Activated naive CD4-positive, alpha-beta T cell treated with anti-CD3 and anti-CD28 coated beads for 36 hours (primary cell): ENCODE data around the gene EIF2A. TPM values are rescaled to one million over a fixed set of nuclear protein-coding genes. Genes with fewer than 3 reads are reported as not detected.
"Not testable (repeated sequence)": the region's sequence is repeated elsewhere in the genome, so short reads cannot be mapped to it uniquely, and the experiment has no call there.

ENCODE experiments used
- CTCF ChIA-PET: fragments of 350-600 bp; sonication (Branson Sonifier 250); formaldehyde crosslinking; loops from one replicate; lab custom pipeline; 2021; ENCODE audit warnings: antibody characterized with exemption; lab: Charles Lee
- DNase-seq: peaks from one replicate; pipeline ENCODE4 v3.0.0-alpha.2; 2020
- H3K27ac Mint-ChIP-seq: one replicate; pipeline ENCODE4 v1.8.0; 2021; ENCODE audit warnings: mild to moderate bottlenecking, mixed read lengths
- H3K27me3 Mint-ChIP-seq: one replicate; pipeline ENCODE4 v1.8.0; 2021; ENCODE audit warnings: low read depth, mixed read lengths
- H3K36me3 Mint-ChIP-seq: one replicate; pipeline ENCODE4 v1.8.0; 2021; ENCODE audit warnings: low read depth, mixed read lengths
- H3K4me1 Mint-ChIP-seq: one replicate; pipeline ENCODE4 v1.8.0; 2021; ENCODE audit warnings: low read depth, mixed read lengths
- H3K4me3 Mint-ChIP-seq: one replicate; pipeline ENCODE4 v1.8.0; 2021; ENCODE audit warnings: mild to moderate bottlenecking, moderate library complexity, mixed read lengths
- H3K9me3 Mint-ChIP-seq: one replicate; pipeline ENCODE4 v1.8.0; 2021; ENCODE audit warnings: mixed read lengths
- intact Hi-C: fragments of 100-400 bp; cut with micrococcal nuclease; formaldehyde crosslinking; loops from one replicate; pipeline ENCODE4 v1.15.1; 2023
- total RNA-seq, 2 experiments: library from RNA; stranded (reverse); gene quantifications; one replicate each; pipeline ENCODE4 v1.2.3, GENCODE V29; 2021

Gene EIF2A
- total RNA-seq, 2 experiments from 2014 or later: 133 to 135 TPM

DNA sequence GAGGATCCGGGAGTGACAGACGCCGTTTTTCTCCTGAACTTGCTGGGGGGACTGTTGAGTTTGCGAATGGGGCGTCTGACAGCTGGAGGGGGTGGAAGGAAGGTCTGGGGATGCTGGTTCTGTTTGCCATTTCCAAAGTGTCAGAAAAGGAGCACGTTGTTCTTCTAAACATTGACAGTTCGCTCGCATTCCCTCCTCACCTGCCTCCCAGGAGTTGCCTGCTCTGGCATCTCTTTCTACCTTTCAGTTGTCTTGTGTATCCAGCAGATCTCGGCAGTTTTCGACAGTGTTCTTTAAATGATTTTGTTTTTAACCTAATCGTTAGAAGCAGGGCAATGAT lies 57.4 kb downstream of the EIF2A start:
- no peaks in the 10 kb centered on the region for H3K9me3 Mint-ChIP-seq
- H3K27ac Mint-ChIP-seq: peak overlapping the region; percentile 97
- H3K4me1 Mint-ChIP-seq: peaks cover 64% of the 10 kb centered on the region
- CTCF ChIA-PET: no interaction called here
- no peaks in the 10 kb centered on the region for H3K27me3 Mint-ChIP-seq
- H3K36me3 Mint-ChIP-seq: peaks cover 35% of the 10 kb centered on the region
- H3K4me3 Mint-ChIP-seq: peak overlapping the region; percentile 96
- no peak for DNase-seq
- intact Hi-C loops: loop anchor here (1.0 to 5.0 kb wide), 11 partner anchors 21 to 1588 kb away; partner anchors contain the start of genes EIF2A, ERICH6, MED12L and RNF13

DNA sequence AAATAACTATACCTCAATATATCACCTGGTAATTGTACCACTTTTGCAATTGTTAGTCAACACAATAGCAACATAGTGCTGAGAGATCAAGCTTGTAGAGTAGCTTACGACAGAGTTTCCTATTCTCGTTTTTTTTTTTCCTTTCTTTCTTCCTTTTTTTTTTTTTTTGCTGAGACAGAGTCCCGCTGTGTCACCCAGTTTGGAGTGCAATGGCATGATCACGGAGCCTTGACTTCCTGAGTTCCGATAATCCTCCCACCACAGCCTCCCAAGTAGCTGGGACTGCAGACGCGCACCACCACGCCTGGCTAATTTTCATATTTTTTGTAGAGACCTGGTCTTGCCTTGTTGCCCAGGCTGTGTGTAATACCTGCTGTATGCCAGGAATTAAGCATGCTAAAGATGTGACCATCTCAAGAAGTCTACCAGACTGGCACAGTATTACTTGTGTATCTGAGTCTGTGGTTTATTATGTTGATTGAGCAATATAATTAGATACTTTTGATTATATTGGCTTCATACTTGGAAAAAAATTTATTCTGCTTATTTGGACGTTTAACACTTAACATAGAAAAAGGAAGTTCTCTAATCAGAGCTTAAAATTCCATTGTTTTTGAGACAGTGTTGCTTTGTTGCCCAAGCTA lies 59.5 kb downstream of the EIF2A start:
- Mint-ChIP-seq H3K27ac (peak overlapping the region; percentile 39), H3K4me1 (peaks cover 70% of the 10 kb centered on the region), H3K27me3 (no peaks in the 10 kb centered on the region), H3K4me3 (peak overlapping the region; percentile 50), H3K9me3 (no peaks in the 10 kb centered on the region), H3K36me3 (peaks cover 36% of the 10 kb centered on the region)
- DNase-seq: no peak
- intact Hi-C loops: no loop called here
- CTCF ChIA-PET: no interaction called here

DNA sequence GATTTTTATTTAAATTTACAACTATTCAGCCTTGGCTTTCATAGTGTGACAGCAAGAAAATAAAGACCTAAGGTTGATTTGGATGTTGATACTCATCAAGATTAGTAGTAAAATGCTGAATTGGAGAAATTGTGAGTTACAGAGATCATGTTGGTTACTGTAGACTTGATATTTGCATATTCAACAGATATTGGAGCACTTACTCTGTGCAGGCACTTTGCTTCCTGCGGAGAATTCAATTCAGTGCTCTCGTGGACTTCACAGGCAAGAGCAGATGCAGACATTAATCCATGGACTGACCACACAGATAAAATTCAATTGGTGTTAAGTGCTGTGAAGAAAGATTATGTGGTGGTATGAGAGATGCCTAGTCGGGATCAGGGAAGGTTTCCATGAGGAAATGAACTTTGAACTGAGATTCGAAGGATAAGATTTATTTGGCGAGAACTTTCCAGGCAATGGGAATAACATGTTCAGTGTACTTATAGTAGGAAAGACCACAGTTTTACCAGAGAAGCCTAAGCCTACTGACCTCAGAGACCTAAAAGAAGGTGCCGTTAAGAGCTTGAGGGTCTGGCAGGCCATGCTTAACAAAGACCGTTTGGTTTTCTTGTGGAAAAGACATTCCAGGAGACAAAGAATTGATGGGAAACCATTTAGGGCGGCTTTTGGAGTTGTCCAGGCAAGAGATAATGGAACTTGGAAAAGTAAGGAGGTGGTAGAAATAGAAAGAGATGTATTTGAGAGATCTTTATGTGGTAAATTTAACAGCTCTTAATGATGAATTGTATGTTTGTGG lies 60.9 kb downstream of the EIF2A start:
- H3K27me3 Mint-ChIP-seq: no peaks in the 10 kb centered on the region
- DNase-seq: no peak
- peaks cover 64% of the 10 kb centered on the region for H3K4me1 Mint-ChIP-seq
- CTCF ChIA-PET: interaction anchor here (1.4 kb wide), 1 partner anchor 63 kb away, joined by 5 read pairs; no protein-coding TSS in a partner anchor
- no peaks in the 10 kb centered on the region for H3K9me3 Mint-ChIP-seq
- no peak overlapping the region for H3K27ac Mint-ChIP-seq
- H3K36me3 Mint-ChIP-seq: peaks cover 37% of the 10 kb centered on the region
- no peak overlapping the region for H3K4me3 Mint-ChIP-seq
- intact Hi-C loops: no loop called here

GRCh38 chr3:150609988-150610387 lies 63.4 kb downstream of the EIF2A start:
- DNase-seq: no peak
- intact Hi-C loops: loop anchor here (5.0 kb wide), 2 partner anchors 172 to 592 kb away; partner anchors contain the start of gene GPR171
- CTCF ChIA-PET: interaction anchor here (1.2 kb wide), 1 partner anchor 128 kb away, joined by 3 read pairs; no protein-coding TSS in a partner anchor

GRCh38 chr3:150610785-150611184 lies 64.2 kb downstream of the EIF2A start:
- Mint-ChIP-seq H3K27me3 (no peaks in the 10 kb centered on the region), H3K4me3 (no peak overlapping the region), H3K27ac (no peak overlapping the region), H3K4me1 (peaks cover 72% of the 10 kb centered on the region), H3K9me3 (peaks cover 3% of the 10 kb centered on the region), H3K36me3 (peaks cover 47% of the 10 kb centered on the region)
- CTCF ChIA-PET: interaction anchor here (1.2 kb wide), 1 partner anchor 127 kb away, joined by 3 read pairs; no protein-coding TSS in a partner anchor
- DNase-seq: no peak
- intact Hi-C loops: loop anchor here (5.0 kb wide), 2 partner anchors 172 to 592 kb away; partner anchors contain the start of gene GPR171

More at GRCh38 chr3:150609988-150610387, 63.4 kb downstream of the EIF2A start:
- Mint-ChIP-seq H3K9me3 (peaks cover 3% of the 10 kb centered on the region), H3K4me1 (peaks cover 79% of the 10 kb centered on the region), H3K4me3 (no peak overlapping the region), H3K36me3 (peaks cover 46% of the 10 kb centered on the region), H3K27ac (peak overlapping the region; percentile 76), H3K27me3 (no peaks in the 10 kb centered on the region)

DNA sequence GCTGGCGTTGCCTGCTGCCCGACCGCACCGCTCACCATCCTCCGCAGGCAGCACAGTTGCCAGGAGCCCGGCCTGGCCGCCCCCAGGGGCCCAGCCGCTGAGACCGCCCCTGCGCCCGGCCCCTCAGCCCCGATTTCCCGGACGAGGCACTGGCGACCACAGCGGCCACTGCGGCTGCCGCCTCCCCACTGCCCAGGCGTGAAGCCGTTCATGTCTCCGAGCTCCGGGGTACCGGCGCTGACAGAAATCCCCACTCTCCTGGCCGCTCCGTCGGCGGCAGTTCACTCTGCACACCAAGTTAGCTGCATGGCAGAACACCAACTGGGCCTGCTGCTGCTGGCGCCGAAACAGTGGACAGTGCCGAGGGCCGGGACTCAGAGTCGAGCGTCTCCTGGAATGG lies 65.1 kb downstream of the EIF2A start:
- no peak overlapping the region for H3K27ac Mint-ChIP-seq
- CTCF ChIA-PET: interaction anchor here (1.3 kb wide), 1 partner anchor 92 kb away, joined by 5 read pairs; the partner anchor contains the start of gene ERICH6

GRCh38 chr3:150612494-150612893 lies 65.9 kb downstream of the EIF2A start:
- no peak for DNase-seq
- CTCF ChIA-PET: interaction anchor here (1.3 kb wide), 1 partner anchor 91 kb away, joined by 5 read pairs; the partner anchor contains the start of gene ERICH6
- H3K9me3 Mint-ChIP-seq: peaks cover 3% of the 10 kb centered on the region
- H3K27ac Mint-ChIP-seq: no peak overlapping the region
- H3K4me3 Mint-ChIP-seq: no peak overlapping the region
- peaks cover 32% of the 10 kb centered on the region for H3K36me3 Mint-ChIP-seq
- intact Hi-C loops: loop anchor here (2.0 to 5.0 kb wide), 3 partner anchors 68 to 590 kb away; partner anchors contain the start of gene GPR171
- no peaks in the 10 kb centered on the region for H3K27me3 Mint-ChIP-seq
- peaks cover 61% of the 10 kb centered on the region for H3K4me1 Mint-ChIP-seq

More for the DNA sequence above, 65.1 kb downstream of the EIF2A start:
- Mint-ChIP-seq H3K4me3 (no peak overlapping the region), H3K27me3 (no peaks in the 10 kb centered on the region), H3K9me3 (peaks cover 3% of the 10 kb centered on the region), H3K4me1 (peaks cover 67% of the 10 kb centered on the region), H3K36me3 (peaks cover 39% of the 10 kb centered on the region)
- DNase-seq: no peak
- intact Hi-C loops: loop anchor here (2.0 to 5.0 kb wide), 3 partner anchors 69 to 591 kb away; partner anchors contain the start of gene GPR171

DNA sequence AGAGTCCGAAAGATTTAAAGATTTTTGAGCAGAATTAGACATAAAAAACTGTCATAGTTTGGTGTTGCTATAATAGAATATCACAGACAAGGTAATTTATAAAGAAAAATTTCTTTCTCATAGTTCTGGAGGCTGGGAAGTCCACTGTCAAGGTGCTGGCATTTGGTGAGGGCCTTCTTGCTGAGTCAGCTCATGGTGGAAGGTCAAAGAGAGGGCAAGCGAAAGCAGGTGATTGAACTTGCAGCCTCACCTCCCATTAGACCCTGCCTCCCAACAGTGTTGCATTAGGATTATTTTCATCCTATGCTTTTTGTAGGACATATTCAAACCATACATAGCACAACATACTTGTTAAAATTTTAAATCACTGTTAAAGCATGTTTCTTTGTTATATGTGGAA lies 66.4 kb downstream of the EIF2A start:
- peaks cover 3% of the 10 kb centered on the region for H3K9me3 Mint-ChIP-seq
- intact Hi-C loops: loop anchor here (2.0 to 5.0 kb wide), 3 partner anchors 68 to 589 kb away; partner anchors contain the start of gene GPR171
- DNase-seq: no peak
- H3K27ac Mint-ChIP-seq: no peak overlapping the region
- CTCF ChIA-PET: no interaction called here
- no peaks in the 10 kb centered on the region for H3K27me3 Mint-ChIP-seq
- H3K4me3 Mint-ChIP-seq: no peak overlapping the region
- H3K36me3 Mint-ChIP-seq: peaks cover 37% of the 10 kb centered on the region
- peaks cover 59% of the 10 kb centered on the region for H3K4me1 Mint-ChIP-seq

- Mint-ChIP-seq H3K27ac (peak overlapping the region; percentile 6), H3K9me3 (peaks cover 3% of the 10 kb centered on the region), H3K27me3 (no peaks in the 10 kb centered on the region), H3K4me1 (peaks cover 59% of the 10 kb centered on the region), H3K36me3 (peaks cover 44% of the 10 kb centered on the region), H3K4me3 (no peak overlapping the region)
- peak; percentile 17 for DNase-seq
- intact Hi-C loops: loop anchor here (1.0 to 5.0 kb wide), 5 partner anchors 31 to 588 kb away; partner anchors contain the start of gene GPR171
- CTCF ChIA-PET: interaction anchor here (0.6 kb wide), 1 partner anchor 68 kb away, joined by 3 read pairs; no protein-coding TSS in a partner anchor
These were observed 67.3 kb downstream of the EIF2A start for GRCh38 chr3:150613709-150614480.

GRCh38 chr3:150620002-150620689 lies 73.6 kb downstream of the EIF2A start:
- CTCF ChIA-PET: no interaction called here
- H3K36me3 Mint-ChIP-seq: peaks cover 27% of the 10 kb centered on the region
- H3K4me3 Mint-ChIP-seq: no peak overlapping the region
- peaks cover 41% of the 10 kb centered on the region for H3K4me1 Mint-ChIP-seq
- DNase-seq: no peak
- no peak overlapping the region for H3K27ac Mint-ChIP-seq
- no peaks in the 10 kb centered on the region for H3K9me3 Mint-ChIP-seq
- intact Hi-C loops: no loop called here
- no peaks in the 10 kb centered on the region for H3K27me3 Mint-ChIP-seq

DNA sequence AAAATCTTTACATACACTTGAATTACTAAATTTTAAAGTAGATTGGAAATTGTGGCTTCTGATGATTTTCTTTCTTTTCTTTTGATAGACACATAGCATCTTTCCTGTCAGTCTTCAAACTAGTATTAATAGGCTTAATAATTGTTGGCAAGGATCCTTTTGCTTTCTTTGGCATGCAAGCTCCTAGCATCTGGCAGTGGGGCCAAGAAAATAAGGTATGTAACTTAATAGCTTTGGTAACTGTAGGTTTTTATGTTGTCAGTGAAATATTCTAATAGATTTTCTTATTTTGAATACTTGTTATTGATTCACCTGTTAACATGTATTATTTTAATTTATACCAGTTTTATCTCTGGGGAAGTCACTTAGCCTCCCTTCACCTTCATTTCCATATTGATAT lies 76.4 kb downstream of the EIF2A start:
- H3K4me3 Mint-ChIP-seq, H3K27ac Mint-ChIP-seq, intact Hi-C loops, H3K9me3 Mint-ChIP-seq, CTCF ChIA-PET, DNase-seq, H3K27me3 Mint-ChIP-seq: not testable (repeated sequence)
- peaks cover 34% of the 10 kb centered on the region for H3K36me3 Mint-ChIP-seq
- peaks cover 34% of the 10 kb centered on the region for H3K4me1 Mint-ChIP-seq
